ENCODE data around the gene PLA2G6.

DNA sequence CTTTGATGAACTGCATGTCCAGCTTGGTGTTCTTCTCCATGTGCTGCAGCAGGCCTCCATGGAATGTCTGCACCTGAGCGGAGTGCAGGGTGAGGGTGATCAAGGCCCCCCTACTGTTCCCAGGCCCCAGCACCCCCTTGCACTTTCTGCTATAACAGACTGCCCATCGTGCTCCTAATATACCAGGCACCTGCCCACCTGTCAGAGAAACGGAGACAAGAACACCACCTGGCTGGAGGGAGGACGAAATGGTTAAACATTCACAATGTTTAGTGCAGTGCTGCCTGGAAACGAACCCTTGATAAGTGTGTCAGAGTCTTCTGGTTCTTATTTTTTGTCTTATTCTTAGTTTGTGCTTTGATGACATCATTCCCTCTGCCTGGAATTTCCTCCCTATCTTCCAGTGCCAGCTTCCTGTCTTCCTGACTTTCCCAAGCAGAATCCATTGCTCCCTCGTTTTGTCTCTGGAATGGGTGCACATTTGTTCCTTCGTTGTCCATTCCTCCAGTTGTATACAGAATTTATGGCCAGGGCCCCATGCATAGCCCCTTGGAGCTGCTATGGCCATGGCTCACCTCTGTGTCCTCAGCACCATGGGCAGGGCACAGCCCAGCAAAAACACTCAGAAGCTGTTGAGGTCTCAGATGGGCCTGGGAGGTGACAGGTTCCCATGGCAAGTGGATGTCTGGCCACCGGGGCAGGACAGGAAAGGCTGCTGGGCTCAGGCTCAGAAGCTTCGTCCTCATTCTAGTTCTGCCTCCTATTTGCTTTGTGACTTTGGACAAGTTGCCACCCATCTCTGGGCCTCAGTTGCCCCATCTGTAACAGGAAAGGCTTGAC, 83.0 kb downstream of the PLA2G6 start:
- TF ChIP-seq EZH2 (IDR thresholded peaks at IDR 0.05; ENCODE audit: insufficient read depth, poor library complexity, severe bottlenecking) (no peak), EZH2phosphoT487 (IDR thresholded peaks at IDR 0.05; ENCODE audit: insufficient read depth, low read depth) (no peak)

All from GM23248 (cell line).